Dermis blood vessel endothelial cell (primary cell): ENCODE measurements around the gene RPS6KC1. TPM values are rescaled to one million over a fixed set of nuclear protein-coding genes. Genes with fewer than 3 reads are reported as not detected.
A peak's percentile ranks its signal among the peaks of the same experiment; 100 is the strongest.
"Not testable (repeated sequence)": the region's sequence is repeated elsewhere in the genome, so short reads cannot be mapped to it uniquely, and the experiment has no call there.

Experiments used
- DNase-seq: peaks from one replicate; pipeline ENCODE4 v3.0.0; 2010
- total RNA-seq: library from RNA; depleted of rRNA; stranded (reverse); fragments of >200 nt; gene quantifications from 2 replicates; pipeline ENCODE4 v1.2.3, GENCODE V29; 2014

RPS6KC1 gene
- total RNA-seq, 1 donor from 2014 or later, result 25.2 TPM

- no peak for DNase-seq
Observed at GRCh38 chr1:213057264-213058059, 6.4 kb downstream of the RPS6KC1 start.

GRCh38 chr1:213060836-213061235 is 9.8 kb downstream of the RPS6KC1 start:
- DNase-seq, result no peak

GRCh38 chr1:213061263-213061662 is 10.2 kb downstream of the RPS6KC1 start:
- no peak for DNase-seq

GRCh38 chr1:213065800-213066199 is 14.8 kb downstream of the RPS6KC1 start:
- no peak for DNase-seq

GRCh38 chr1:213066363-213066762 is 15.3 kb downstream of the RPS6KC1 start:
- DNase-seq, result peak; percentile 9

- no peak for DNase-seq
Observed at GRCh38 chr1:213067352-213067751, 16.3 kb downstream of the RPS6KC1 start.

- DNase-seq, result peak; percentile 39
Observed at GRCh38 chr1:213070406-213070805, 19.4 kb downstream of the RPS6KC1 start.

GRCh38 chr1:213075725-213076124 is 24.7 kb downstream of the RPS6KC1 start:
- DNase-seq, result no peak

- DNase-seq, result no peak
Observed at GRCh38 chr1:213082420-213083111, 31.5 kb downstream of the RPS6KC1 start.

GRCh38 chr1:213083112-213083445 is 32.0 kb downstream of the RPS6KC1 start:
- DNase-seq, result no peak

- no peak for DNase-seq
Observed at GRCh38 chr1:213087911-213088310, 36.9 kb downstream of the RPS6KC1 start.

- no peak for DNase-seq
Observed at GRCh38 chr1:213089924-213090677, 39.1 kb downstream of the RPS6KC1 start.

GRCh38 chr1:213094446-213094845 is 43.4 kb downstream of the RPS6KC1 start:
- DNase-seq, result no peak

- no peak for DNase-seq
Observed at GRCh38 chr1:213095467-213095866, 44.4 kb downstream of the RPS6KC1 start.

GRCh38 chr1:213099682-213100399 is 48.8 kb downstream of the RPS6KC1 start:
- DNase-seq, result no peak

- not testable (repeated sequence) for DNase-seq
Observed at GRCh38 chr1:213100565-213100964, 49.5 kb downstream of the RPS6KC1 start.

- no peak for DNase-seq
Observed at GRCh38 chr1:213103377-213104306, 52.6 kb downstream of the RPS6KC1 start.

GRCh38 chr1:213104604-213105003 is 53.6 kb downstream of the RPS6KC1 start:
- no peak for DNase-seq

GRCh38 chr1:213106298-213106697 is 55.3 kb downstream of the RPS6KC1 start:
- no peak for DNase-seq

- DNase-seq, result no peak
Observed at GRCh38 chr1:213107613-213108012, 56.6 kb downstream of the RPS6KC1 start.
